HT1080 (cell line): ENCODE data around the gene ARHGAP26. TPM values are rescaled to one million over a fixed set of nuclear protein-coding genes. Genes with fewer than 3 reads are reported as not detected.

Experiments used
- DNase-seq: peaks from one replicate; pipeline ENCODE4 v3.0.0-alpha.2; 2015; ENCODE audit warnings: low read depth
- total RNA-seq: library from RNA; depleted of rRNA; stranded (reverse); fragments of >200 nt; shearing (Covaris generic); gene quantifications from 2 replicates; pipeline ENCODE4 v1.2.3, GENCODE V29; 2014

The ARHGAP26 gene
- total RNA-seq, 1 experiment from 2014 or later = 9.9 TPM

DNA sequence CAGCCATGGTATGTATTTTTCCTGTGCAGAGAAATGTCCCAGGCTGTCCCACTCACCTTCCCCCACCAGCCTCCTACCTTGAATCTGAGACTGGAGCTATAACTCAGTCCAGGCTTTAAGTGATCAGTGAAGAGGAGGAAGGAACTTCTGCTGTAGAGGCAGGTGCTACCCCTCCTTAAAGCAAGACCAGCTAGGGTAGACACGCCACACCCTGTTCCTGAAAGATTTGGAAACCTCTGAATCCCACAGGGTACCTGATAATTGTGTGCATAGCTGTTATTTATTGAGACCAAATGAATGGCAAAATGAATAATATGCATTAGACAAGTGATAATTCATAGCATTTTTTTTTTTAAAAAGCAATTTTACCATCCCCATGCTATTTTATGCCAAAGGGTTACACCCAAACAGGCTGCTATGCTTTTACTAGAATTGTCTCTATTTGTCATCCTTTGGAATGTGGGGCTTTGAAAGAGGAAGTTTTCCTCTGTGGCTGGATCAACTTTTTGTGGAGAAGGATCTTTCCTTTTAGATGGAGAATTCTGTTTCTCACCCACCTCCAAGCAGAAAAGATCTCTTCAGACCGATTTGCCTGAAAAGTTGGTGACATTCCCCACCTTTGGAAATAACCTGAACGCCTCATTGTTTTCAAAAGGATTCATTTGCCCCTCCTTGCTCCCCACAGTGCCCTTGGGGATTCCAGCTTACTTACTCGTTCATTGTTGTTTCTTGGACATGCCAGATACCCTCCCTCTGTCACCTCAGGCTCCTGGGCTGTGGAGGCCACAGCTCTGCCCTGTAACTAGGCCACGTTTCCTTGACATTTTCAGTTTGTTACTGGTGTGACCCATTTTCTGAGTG is 384.6 kb downstream of the ARHGAP26 start:
- DNase-seq = peak; percentile 63

DNA sequence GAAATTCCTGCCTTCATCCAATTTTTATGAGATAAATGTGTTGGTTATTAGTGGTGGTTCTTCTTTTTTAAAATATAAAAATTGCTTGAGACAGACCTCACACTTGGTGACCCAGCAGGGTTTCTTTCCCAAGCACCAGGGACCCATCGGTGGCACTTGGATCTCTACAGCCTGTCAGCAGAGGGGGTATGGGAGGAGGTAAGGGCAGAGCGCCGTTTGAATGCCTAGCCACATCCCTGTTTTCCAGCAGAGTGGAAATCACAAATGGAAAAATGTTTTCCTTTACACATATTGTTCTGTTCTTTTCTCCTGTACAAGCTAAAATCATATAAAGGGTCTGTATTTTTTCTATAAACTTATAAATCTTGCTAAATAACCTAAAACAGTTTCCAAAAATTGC is 385.3 kb downstream of the ARHGAP26 start:
- DNase-seq = no peak

DNA sequence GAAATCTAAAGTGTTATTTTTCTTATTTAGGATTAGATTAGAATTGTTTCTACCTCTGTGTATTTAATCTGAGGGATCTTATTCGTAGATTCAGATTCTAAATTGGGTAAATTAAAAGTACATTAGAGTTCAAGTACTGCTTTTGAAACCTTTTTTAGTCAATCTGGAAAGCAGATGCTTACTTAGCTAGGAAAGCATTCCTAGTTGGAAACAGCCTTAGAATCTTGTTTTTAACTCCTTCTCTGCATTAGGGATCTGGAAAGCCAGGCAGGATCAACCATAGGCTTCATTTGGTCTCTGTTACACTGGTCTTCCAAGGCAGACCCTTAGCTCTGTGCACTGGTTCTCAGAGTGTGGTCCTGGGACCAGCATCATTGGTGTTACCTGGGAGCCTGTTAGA is 385.9 kb downstream of the ARHGAP26 start:
- DNase-seq = no peak

GRCh38 chr5:143156572-143156971 is 386.4 kb downstream of the ARHGAP26 start:
- no peak for DNase-seq

DNA sequence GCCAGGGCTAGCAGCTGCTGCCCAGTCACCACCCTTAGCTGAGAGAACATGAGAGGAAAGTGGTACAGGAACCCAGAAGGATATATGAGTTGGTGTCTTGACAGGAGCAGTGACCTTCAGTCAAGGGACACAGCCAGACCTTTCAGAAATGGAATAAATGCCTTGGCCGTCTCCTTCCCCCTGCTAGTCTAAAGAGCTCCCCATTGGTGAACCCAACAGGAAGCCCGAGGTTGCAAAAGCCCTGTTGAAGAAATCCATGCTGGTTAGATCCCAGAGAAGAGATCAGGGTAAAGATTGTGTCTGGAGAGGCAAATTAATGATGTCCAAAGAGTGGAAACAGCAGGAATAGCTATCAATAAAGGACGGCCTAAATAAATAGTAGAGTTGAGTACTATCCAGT is 388.9 kb downstream of the ARHGAP26 start:
- no peak for DNase-seq

DNA sequence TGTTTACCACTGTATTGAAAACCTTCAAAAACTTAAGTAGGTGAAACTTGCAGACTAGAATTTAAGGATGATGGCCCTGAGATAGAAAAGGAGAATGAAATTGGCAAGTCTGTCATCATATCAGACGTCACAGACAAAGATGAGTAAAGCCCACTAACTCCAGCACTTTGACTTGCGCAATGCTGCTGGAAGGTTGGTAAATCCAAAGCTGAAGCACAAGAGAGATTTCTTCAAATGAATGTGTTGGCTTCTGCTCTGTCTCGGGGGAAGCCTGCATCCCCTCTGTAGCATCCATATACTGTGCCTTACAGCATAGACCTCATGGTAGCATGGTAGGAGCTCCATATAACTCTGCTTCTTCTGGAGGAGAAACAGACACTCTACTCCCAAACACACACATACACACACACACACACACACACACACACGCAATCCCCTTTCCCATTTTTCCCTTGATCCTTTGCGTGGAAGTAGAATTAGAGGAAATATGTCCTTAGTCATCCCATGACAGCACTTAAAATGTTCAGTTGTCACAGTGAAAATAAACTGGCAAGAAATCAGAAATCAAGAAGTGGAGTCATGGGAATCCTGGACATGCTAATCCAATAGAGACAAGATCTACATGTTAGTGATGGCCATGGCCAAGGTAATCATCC is 391.8 kb downstream of the ARHGAP26 start:
- peak; percentile 32 for DNase-seq

DNA sequence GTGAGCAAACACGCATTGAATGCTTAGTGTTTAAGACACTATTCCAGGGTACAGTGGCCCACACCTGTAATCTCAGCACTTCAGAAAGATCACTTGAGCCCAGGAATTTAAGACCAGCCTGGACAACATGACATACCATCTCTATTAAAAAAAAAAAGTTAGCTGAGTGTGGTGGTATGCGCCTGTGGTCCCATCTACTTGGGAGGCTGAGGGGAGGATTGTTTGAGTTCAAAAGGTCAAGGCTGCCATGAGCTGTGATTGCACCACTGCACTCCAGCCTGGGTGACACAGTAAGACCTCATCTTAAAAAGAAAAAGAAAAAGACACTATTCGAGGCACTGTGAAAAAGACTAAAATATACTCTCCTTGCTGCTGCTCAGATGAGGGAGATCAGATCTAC is 392.6 kb downstream of the ARHGAP26 start:
- DNase-seq = no peak

DNA sequence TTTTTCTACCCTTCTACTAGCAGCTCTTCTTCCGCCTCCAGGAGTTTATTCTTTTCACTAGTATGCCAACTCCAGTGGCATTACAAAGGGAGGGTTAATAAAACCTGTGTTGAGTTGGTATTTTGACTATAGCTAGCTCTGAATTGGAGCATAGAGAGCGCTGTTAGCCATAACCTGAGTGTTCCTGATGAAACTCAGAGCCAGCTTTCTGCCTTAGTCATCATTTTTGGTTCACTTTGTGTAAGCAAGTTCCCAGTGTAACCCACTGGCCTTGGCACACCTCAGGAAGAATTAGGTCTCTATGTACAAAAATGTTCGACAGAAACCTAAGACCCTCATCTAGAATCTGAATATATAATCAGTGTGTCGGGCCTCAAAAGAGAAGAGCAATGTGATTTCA is 394.4 kb downstream of the ARHGAP26 start:
- no peak for DNase-seq

GRCh38 chr5:143165049-143165880 is 395.1 kb downstream of the ARHGAP26 start:
- no peak for DNase-seq

GRCh38 chr5:143166090-143166489 is 395.9 kb downstream of the ARHGAP26 start:
- DNase-seq = no peak

DNA sequence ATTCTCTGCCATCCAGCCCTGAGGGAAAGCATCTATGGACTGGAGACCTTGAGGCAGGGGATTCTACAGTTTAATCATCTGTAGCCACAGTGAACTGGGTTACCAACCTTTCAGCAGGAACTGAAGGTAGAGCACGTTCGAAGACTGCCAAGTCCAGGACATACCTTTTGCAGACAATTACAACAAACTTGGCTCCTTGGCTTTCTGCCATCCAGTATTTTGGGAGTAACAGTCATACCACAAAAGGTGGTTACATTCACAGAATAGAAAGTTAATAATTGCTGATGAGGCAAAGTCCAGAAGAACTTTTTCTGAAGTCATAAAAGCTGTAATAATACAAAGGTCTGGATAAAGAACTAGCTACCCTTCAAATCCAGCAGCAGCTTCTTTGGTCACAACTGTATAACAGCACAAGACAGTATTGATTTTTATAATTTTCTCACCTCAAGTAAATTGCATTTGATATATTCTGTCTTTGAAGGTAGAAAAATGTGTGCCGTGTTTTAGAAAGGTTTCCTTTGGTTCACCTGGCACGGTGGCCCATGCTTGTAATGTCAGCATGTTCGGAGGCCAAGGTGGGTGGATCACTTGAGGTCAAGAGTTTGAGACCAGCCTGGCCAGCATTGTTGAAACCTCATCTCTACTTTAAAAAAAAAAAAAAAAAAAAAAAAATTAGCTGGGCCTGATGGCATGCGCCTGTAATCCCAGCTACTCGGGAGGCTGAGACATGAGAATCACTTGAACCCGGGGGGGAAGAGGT is 396.7 kb downstream of the ARHGAP26 start:
- DNase-seq = no peak

- no peak for DNase-seq
These were observed 398.1 kb downstream of the ARHGAP26 start for GRCh38 chr5:143168171-143168741.

DNA sequence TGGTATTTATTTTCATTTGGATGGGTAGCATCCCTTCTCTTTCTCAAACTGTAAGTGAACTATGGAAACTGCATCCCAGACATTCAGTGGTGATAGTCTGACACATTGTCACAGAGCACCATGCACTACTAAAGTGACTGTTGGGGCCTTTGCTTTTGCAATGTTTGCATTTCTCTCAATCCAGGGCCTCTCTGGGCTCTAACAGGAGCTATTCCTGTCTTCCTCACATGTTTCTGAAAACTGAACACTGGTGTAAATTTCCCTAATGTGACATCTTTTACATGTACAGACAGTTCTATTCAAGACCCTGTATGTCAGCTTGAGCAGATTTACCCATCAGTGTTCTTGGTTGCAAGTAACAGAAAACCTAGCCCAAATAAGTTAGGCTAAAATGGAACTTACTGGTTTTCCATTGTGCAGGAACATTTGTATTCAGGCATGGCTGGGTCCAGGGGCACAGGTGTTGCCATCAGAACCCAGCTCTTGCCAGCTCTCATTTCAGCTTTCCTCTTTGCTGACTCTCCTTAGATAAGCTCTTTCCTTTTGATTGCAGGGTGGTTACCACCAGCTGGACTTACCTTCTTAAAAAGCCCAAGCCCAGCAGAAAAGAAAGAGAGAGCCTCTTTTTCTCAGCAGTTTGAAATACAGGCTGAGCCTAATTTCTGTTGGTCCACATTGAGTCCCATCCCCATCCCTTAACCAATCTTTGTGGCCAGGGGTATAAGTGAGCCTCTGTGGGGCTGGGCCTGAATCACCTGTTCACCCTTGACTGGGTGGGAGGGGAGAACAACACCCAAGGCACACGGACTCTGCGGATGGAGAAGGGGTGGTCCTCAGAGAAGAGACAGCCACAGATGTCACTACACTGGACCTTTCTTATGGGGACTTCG is 399.0 kb downstream of the ARHGAP26 start:
- DNase-seq = no peak

GRCh38 chr5:143170104-143170503 is 399.9 kb downstream of the ARHGAP26 start:
- DNase-seq = no peak

DNA sequence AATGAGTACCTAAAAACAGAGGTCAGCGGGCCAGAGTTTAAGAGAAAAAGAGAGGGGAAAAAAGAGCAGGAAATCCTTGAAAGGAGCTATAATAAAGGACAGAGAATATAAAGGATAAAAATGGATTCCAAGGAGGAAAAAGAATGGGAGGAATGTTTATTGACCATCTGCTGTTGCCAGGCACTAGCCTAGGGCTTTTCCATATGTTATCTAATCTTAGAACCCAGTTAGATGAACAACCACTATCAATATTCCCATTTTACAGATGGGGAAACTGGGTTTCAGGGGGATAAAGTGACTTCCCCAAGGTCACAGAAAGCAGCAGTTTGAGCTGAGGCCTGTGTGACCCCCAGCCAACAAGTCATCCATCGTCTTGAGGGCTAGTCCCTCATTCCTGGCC is 400.8 kb downstream of the ARHGAP26 start:
- no peak for DNase-seq

GRCh38 chr5:143172739-143173138 is 402.6 kb downstream of the ARHGAP26 start:
- no peak for DNase-seq

DNA sequence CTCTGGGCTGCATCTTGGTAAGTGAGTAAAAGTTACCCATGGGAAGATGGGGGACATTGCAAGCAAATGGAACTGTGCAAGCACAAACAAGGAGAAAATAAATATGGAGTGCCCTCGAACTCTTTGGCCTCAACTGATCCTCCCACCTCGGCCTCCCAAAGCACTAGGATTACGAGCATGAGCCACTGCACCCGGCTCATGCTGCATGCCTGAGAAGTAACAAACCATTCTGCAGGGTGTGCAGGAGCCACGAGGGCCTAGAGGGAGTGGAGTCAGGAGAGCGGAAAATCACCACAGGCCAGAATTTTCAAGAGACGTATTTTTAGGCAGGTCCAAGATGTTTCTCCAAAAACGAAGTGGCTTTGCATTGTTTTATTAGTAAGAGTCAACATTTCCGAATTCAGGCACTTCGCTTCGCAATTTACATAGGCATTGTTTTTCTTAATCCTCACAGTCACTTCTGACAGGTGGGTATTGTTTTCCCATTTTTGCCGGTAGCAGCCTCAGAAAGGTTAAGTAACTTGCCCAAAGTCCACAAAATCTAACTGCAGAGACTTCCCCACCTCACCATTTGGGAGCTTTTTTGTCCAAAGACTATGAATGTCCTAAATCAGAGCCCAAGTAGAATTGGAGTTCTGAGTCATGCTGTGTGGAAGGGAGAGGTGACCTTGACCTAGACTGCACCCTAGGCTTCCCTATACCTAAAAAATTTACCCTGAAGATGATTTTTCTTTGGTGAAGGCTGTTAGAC is 403.1 kb downstream of the ARHGAP26 start:
- DNase-seq = no peak

DNA sequence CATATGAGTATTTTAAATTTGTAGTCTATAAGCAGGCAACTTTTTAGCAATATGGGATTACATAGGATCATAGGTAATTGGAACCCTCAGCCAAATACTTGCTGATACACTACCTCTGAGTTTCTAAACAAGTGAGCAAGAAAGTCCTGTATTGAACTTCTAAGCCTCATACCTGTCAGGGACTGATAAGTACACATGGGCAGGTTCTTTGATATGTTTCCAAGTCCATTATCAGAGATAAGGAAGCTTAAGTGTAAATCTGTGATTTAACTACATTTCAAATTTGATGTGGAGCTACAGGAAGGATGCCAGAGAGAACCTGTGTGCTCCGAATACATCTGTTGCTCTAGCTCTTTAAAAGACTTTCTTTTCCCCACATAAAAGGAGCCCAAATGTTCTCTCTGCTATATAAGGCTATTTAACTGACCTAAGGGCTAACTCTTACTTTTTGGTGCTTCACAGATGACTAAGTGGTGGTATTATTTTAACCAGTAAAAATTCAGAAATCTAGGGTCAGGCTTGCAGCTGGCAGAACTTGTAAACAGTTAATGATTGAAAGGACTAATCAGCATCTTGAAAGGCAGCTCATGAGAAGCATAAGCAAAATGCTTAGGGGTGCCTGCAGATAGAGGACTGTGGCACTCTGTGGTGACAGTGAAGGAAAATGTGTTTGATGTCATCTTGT is 404.7 kb downstream of the ARHGAP26 start:
- no peak for DNase-seq
